ENCODE results near the gene NEUROD2.

NEUROD2 gene

GRCh38 chr17:39612291-39612894 is 4.7 kb upstream of the NEUROD2 start:
- H3K4ac ChIP-seq (ENCODE audit: low read depth in 1 of 2, low read length in 2 of 2) = no peak overlapping the region
- no peak overlapping the region for H3K9ac ChIP-seq (ENCODE audit: low read length)
- no peak overlapping the region for H2AK5ac ChIP-seq (ENCODE audit: low read length, severe bottlenecking)
- H3K4me1 ChIP-seq (ENCODE audit: control insufficient read depth, insufficient read depth, low read depth, low read length) = peaks cover 4% of the 10 kb centered on the region
- no peak overlapping the region for H3K18ac ChIP-seq (ENCODE audit: low read depth in 1 of 2, low read length in 2 of 2)
- no peak overlapping the region for H3K4me3 ChIP-seq (ENCODE audit: insufficient read depth in 1 of 2, low read depth in 1 of 2, low read length in 2 of 2)
- H4K8ac ChIP-seq (ENCODE audit: low read length) = no peak overlapping the region
- no peak for DNase-seq
- peaks cover 84 to 88% of the 10 kb centered on the region in 2 experiments for H3K27me3 ChIP-seq (ENCODE audit: control insufficient read depth in 1 of 2, insufficient read depth in 1 of 2, low read length in 2 of 2)
- H2BK12ac ChIP-seq (ENCODE audit: low read length in 2 of 2) = no peak overlapping the region
- H2AFZ ChIP-seq (ENCODE audit: low read depth, low read length) = no peak overlapping the region
- no peak overlapping the region for H4K91ac ChIP-seq (ENCODE audit: low read length)
- H3K27ac ChIP-seq (ENCODE audit: low read length, poor library complexity, severe bottlenecking) = no peak overlapping the region
- no peaks in the 10 kb centered on the region for H3K79me1 ChIP-seq (replicated peaks; ENCODE audit: low read length, poor library complexity, severe bottlenecking)
- H2BK15ac ChIP-seq (ENCODE audit: low read depth, poor library complexity, severe bottlenecking) = no peak overlapping the region
- no peak overlapping the region for H3K23ac ChIP-seq (ENCODE audit: low read length in 2 of 2)
- no peak overlapping the region for H2BK120ac ChIP-seq (ENCODE audit: low read depth, low read length)
- no peaks in the 10 kb centered on the region for H3K9me3 ChIP-seq (ENCODE audit: control insufficient read depth, low read length)
- H3K36me3 ChIP-seq (ENCODE audit: control insufficient read depth in 1 of 2, insufficient read depth in 2 of 2, low read depth in 1 of 2, low read length in 2 of 2) = no peaks in the 10 kb centered on the region
- no peak overlapping the region for H2BK5ac ChIP-seq (ENCODE audit: low read depth, low read length, poor library complexity, severe bottlenecking)
- H3K4me2 ChIP-seq (ENCODE audit: low read length, poor library complexity, severe bottlenecking) = no peak overlapping the region
- H3K14ac ChIP-seq (ENCODE audit: low read length in 2 of 2) = no peak overlapping the region
- 66% methylated on average over 7 of the region's 22 CpGs for WGBS

GRCh38 chr17:39611401-39612112 is 3.8 kb upstream of the NEUROD2 start:
- H3K9me3 ChIP-seq (ENCODE audit: control insufficient read depth, low read length) = no peaks in the 10 kb centered on the region
- no peak overlapping the region for H3K4ac ChIP-seq (ENCODE audit: low read depth in 1 of 2, low read length in 2 of 2)
- H2BK5ac ChIP-seq (ENCODE audit: low read depth, low read length, poor library complexity, severe bottlenecking) = no peak overlapping the region
- H3K9ac ChIP-seq (ENCODE audit: low read length) = no peak overlapping the region
- H3K27me3 ChIP-seq (ENCODE audit: control insufficient read depth in 1 of 2, insufficient read depth in 1 of 2, low read length in 2 of 2) = peaks cover 81 to 87% of the 10 kb centered on the region in 2 experiments
- H3K4me3 ChIP-seq (ENCODE audit: insufficient read depth in 1 of 2, low read depth in 1 of 2, low read length in 2 of 2) = no peak overlapping the region
- peaks cover 2% of the 10 kb centered on the region for H3K4me1 ChIP-seq (ENCODE audit: control insufficient read depth, insufficient read depth, low read depth, low read length)
- H2BK120ac ChIP-seq (ENCODE audit: low read depth, low read length) = no peak overlapping the region
- H3K79me1 ChIP-seq (replicated peaks; ENCODE audit: low read length, poor library complexity, severe bottlenecking) = no peaks in the 10 kb centered on the region
- no peak overlapping the region for H3K4me2 ChIP-seq (ENCODE audit: low read length, poor library complexity, severe bottlenecking)
- no peak overlapping the region for H3K18ac ChIP-seq (ENCODE audit: low read depth in 1 of 2, low read length in 2 of 2)
- no peak overlapping the region for H2AK5ac ChIP-seq (ENCODE audit: low read length, severe bottlenecking)
- H2BK12ac ChIP-seq (ENCODE audit: low read length in 2 of 2) = no peak overlapping the region
- H3K27ac ChIP-seq (ENCODE audit: low read length, poor library complexity, severe bottlenecking) = no peak overlapping the region
- WGBS = 90% methylated on average over 8 of the region's 9 CpGs
- no peak overlapping the region for H4K8ac ChIP-seq (ENCODE audit: low read length)
- H3K23ac ChIP-seq (ENCODE audit: low read length in 2 of 2) = no peak overlapping the region
- no peak overlapping the region for H2AFZ ChIP-seq (ENCODE audit: low read depth, low read length)
- no peak overlapping the region for H2BK15ac ChIP-seq (ENCODE audit: low read depth, poor library complexity, severe bottlenecking)
- no peaks in the 10 kb centered on the region for H3K36me3 ChIP-seq (ENCODE audit: control insufficient read depth in 1 of 2, insufficient read depth in 2 of 2, low read depth in 1 of 2, low read length in 2 of 2)
- H3K14ac ChIP-seq (ENCODE audit: low read length in 2 of 2) = no peak overlapping the region
- DNase-seq = no peak
- H4K91ac ChIP-seq (ENCODE audit: low read length) = no peak overlapping the region

- Histone ChIP-seq H4K8ac (ENCODE audit: low read length) (no peak overlapping the region), H2AK5ac (ENCODE audit: low read length, severe bottlenecking) (no peak overlapping the region), H3K4me3 (ENCODE audit: insufficient read depth in 1 of 2, low read depth in 1 of 2, low read length in 2 of 2) (no peak overlapping the region), H3K4ac (ENCODE audit: low read depth in 1 of 2, low read length in 2 of 2) (no peak overlapping the region), H2BK12ac (ENCODE audit: low read length in 2 of 2) (no peak overlapping the region), H3K18ac (ENCODE audit: low read depth in 1 of 2, low read length in 2 of 2) (no peak overlapping the region), H3K4me2 (ENCODE audit: low read length, poor library complexity, severe bottlenecking) (no peak overlapping the region), H3K36me3 (ENCODE audit: control insufficient read depth in 1 of 2, insufficient read depth in 2 of 2, low read depth in 1 of 2, low read length in 2 of 2) (no peaks in the 10 kb centered on the region), H2BK15ac (ENCODE audit: low read depth, poor library complexity, severe bottlenecking) (no peak overlapping the region), H3K23ac (ENCODE audit: low read length in 2 of 2) (no peak overlapping the region), H3K9ac (ENCODE audit: low read length) (no peak overlapping the region), H2AFZ (ENCODE audit: low read depth, low read length) (no peak overlapping the region), H3K4me1 (ENCODE audit: control insufficient read depth, insufficient read depth, low read depth, low read length) (peaks cover 17% of the 10 kb centered on the region), H3K79me1 (replicated peaks; ENCODE audit: low read length, poor library complexity, severe bottlenecking) (no peaks in the 10 kb centered on the region), H3K27ac (ENCODE audit: low read length, poor library complexity, severe bottlenecking) (no peak overlapping the region), H4K91ac (ENCODE audit: low read length) (no peak overlapping the region), H2BK120ac (ENCODE audit: low read depth, low read length) (no peak overlapping the region), H3K27me3 (ENCODE audit: control insufficient read depth in 1 of 2, insufficient read depth in 1 of 2, low read length in 2 of 2) (peaks cover 87 to 89% of the 10 kb centered on the region in 2 experiments), H2BK5ac (ENCODE audit: low read depth, low read length, poor library complexity, severe bottlenecking) (no peak overlapping the region), H3K14ac (ENCODE audit: low read length in 2 of 2) (no peak overlapping the region), H3K9me3 (ENCODE audit: control insufficient read depth, low read length) (no peaks in the 10 kb centered on the region)
- 62% methylated on average over 4 of the region's 4 CpGs for WGBS
- DNase-seq = no peak
Measured at GRCh38 chr17:39609416-39610025, 1.8 kb upstream of the NEUROD2 start.

GRCh38 chr17:39608142-39608981 is 642 bp upstream of the NEUROD2 start:
- no peak overlapping the region for H2BK15ac ChIP-seq (ENCODE audit: low read depth, poor library complexity, severe bottlenecking)
- no peak overlapping the region for H3K9ac ChIP-seq (ENCODE audit: low read length)
- H3K4ac ChIP-seq (ENCODE audit: low read depth in 1 of 2, low read length in 2 of 2) = no peak overlapping the region
- H3K27ac ChIP-seq (ENCODE audit: low read length, poor library complexity, severe bottlenecking) = no peak overlapping the region
- H3K36me3 ChIP-seq (ENCODE audit: control insufficient read depth in 1 of 2, insufficient read depth in 2 of 2, low read depth in 1 of 2, low read length in 2 of 2) = no peaks in the 10 kb centered on the region
- H2BK5ac ChIP-seq (ENCODE audit: low read depth, low read length, poor library complexity, severe bottlenecking) = no peak overlapping the region
- H3K27me3 ChIP-seq (ENCODE audit: control insufficient read depth in 1 of 2, insufficient read depth in 1 of 2, low read length in 2 of 2) = peaks cover 88% of the 10 kb centered on the region in 2 experiments
- no peak overlapping the region for H3K4me2 ChIP-seq (ENCODE audit: low read length, poor library complexity, severe bottlenecking)
- no peak overlapping the region for H2AFZ ChIP-seq (ENCODE audit: low read depth, low read length)
- H3K4me1 ChIP-seq (ENCODE audit: control insufficient read depth, insufficient read depth, low read depth, low read length) = peaks cover 21% of the 10 kb centered on the region
- no peak overlapping the region for H3K14ac ChIP-seq (ENCODE audit: low read length in 2 of 2)
- no peaks in the 10 kb centered on the region for H3K9me3 ChIP-seq (ENCODE audit: control insufficient read depth, low read length)
- H2BK120ac ChIP-seq (ENCODE audit: low read depth, low read length) = no peak overlapping the region
- H3K4me3 ChIP-seq (ENCODE audit: insufficient read depth in 1 of 2, low read depth in 1 of 2, low read length in 2 of 2) = no peak overlapping the region
- H3K79me1 ChIP-seq (replicated peaks; ENCODE audit: low read length, poor library complexity, severe bottlenecking) = no peaks in the 10 kb centered on the region
- H3K18ac ChIP-seq (ENCODE audit: low read depth in 1 of 2, low read length in 2 of 2) = no peak overlapping the region
- H3K23ac ChIP-seq (ENCODE audit: low read length in 2 of 2) = no peak overlapping the region
- H4K8ac ChIP-seq (ENCODE audit: low read length) = no peak overlapping the region
- DNase-seq = no peak
- no peak overlapping the region for H2AK5ac ChIP-seq (ENCODE audit: low read length, severe bottlenecking)
- H4K91ac ChIP-seq (ENCODE audit: low read length) = no peak overlapping the region
- WGBS = 24% methylated on average over 8 of the region's 15 CpGs
- no peak overlapping the region for H2BK12ac ChIP-seq (ENCODE audit: low read length in 2 of 2)

All from mesenchymal stem cell (in vitro differentiated cells and primary cell).